Left renal cortex interstitium (tissue), 4 donors: ENCODE measurements around the gene NRG3. TPM values are rescaled to one million over a fixed set of nuclear protein-coding genes. Genes with fewer than 3 reads are reported as not detected.

Experiments
- DNase-seq, 4 donors: peaks; one replicate each; pipeline ENCODE4 v3.0.0-alpha.2; 2013; ENCODE audit warnings: low read depth in 4 of 4, low spot score in 2 of 4, missing footprints in 1 of 4
- polyA plus RNA-seq, 4 donors: library from polyadenylated mRNA; unstranded; fragments of 120-200 nt; gene quantifications; one replicate each; pipeline ENCODE4 v1.2.1, GENCODE V29; 2013; ENCODE audit not compliant: insufficient read length in 4 of 4

NRG3 gene
- polyA plus RNA-seq, 4 donors = 11.5 to 14.4 (median 12.1) TPM

GRCh38 chr10:82072124-82072523 is 197.1 kb downstream of the NRG3 start:
- no peak for DNase-seq

GRCh38 chr10:82075605-82076004 is 200.6 kb downstream of the NRG3 start:
- DNase-seq = no peak

DNA sequence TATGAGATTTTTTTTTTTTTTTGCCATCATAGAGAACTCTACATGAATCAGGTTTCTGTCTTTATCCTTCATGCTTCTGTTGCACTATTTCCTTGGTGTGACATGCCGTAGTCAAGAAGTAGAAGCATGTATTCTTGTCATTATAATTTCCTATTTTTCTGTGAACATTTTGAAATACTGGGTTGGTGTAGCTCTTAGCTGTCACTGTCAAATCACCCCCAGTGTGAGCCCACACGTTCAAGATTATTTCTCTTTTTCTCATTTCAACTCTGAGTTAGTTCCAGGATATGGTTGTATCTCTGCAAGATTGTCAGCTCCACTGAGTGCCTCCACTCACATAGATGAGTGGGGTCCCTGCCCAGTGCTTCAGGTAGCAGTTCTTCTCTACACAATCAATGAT is 209.5 kb downstream of the NRG3 start:
- DNase-seq = no peak

DNA sequence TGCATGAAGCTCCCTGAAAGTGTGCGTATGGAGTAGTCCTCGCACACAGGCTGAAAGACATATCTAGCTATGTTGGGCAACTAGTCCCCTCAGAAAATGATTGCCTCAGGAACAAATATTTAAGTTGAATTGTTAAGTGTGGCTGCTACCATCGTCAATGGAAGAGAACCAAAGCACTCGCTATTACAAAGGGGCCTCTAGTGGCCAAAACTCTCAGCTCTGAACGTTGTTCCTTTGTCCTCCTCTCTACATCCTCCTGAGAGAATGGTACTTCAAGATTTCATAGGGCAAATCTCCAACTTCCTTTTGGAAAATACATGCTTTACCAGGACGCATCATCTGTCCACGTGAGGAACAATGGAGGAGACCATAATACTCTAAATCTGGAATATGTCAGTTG is 209.9 kb downstream of the NRG3 start:
- no peak for DNase-seq

- DNase-seq = no peak
Observed at GRCh38 chr10:82089327-82089726, 214.3 kb downstream of the NRG3 start.

DNA sequence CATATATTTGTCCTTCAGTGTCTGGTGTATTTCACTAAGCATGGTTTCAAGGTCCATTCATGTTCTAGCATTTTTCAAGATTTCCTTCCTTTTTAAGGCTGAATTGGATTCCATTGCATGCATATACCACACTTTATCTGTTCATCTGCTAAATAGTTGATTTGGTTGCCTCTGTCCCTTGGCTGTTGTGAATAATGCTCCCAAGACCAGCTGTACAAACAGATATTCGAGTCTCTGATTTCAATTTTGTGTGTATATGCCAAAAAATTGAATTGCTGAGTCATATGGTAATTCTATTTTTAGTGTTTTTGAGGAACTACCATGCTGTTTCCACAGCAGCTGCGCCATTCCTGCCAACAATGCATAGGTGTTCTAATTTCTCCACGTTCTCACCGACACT is 216.4 kb downstream of the NRG3 start:
- DNase-seq = no peak

GRCh38 chr10:82092111-82092510 is 217.1 kb downstream of the NRG3 start:
- DNase-seq = no peak

GRCh38 chr10:82124713-82125112 is 249.7 kb downstream of the NRG3 start:
- no peak for DNase-seq

DNA sequence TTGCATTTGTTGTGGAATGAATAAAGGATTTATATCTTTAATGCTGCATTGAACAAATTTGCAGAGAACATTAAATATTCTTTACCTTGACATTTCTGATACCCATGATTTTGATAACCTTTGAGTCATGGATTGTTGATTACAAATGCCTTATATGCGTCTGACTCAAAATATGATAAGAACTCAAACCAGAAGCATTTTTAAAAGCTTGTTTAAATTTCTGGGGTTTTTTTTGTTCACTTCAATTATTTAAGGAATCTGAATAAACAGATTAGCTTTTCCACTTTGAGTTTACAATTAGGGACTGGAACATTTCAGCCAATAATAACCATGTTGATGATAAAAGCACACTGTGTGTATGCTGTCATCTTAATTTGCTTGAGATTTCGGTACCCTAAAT is 253.5 kb downstream of the NRG3 start:
- DNase-seq = no peak

GRCh38 chr10:82136103-82136502 is 261.1 kb downstream of the NRG3 start:
- no peak for DNase-seq

DNA sequence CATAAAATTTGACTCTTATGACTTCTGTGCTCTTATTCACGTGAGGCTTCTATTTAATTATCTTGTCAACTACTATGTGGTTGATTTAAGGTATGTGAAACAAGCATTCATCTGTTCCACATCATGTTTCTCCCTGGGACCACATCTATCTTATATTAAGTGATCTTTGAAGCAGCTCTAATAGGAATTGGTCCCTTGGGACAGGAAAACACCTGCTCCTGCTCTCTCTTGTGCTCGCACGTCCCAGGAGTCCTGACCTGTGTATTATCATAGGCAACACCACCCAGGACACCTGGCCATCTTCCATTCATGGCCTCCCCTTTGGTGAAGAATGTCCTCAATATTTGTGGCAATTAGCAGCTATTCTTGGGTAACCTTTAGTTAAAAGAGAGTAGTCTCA is 269.2 kb downstream of the NRG3 start:
- DNase-seq = no peak

GRCh38 chr10:82148764-82149163 is 273.8 kb downstream of the NRG3 start:
- no peak for DNase-seq

DNA sequence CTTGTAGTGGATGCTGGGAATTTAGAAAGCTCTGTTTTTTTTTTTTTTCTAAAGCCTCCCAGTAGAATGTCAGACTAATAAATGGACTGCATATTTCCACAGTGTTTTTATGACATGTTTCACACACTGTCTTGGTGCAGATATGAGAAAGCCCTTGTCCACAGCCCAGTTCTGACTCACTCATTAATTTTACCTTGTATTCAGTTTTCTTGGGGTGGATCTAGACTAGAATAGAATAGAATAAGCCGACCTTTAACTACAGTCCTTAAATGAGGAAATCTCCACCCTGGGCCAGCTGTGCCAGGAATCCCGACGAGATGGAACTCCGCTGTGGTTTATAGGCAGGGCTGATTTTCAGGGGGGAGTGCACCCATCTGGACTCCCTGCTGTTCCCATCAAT is 274.7 kb downstream of the NRG3 start:
- DNase-seq = no peak

- DNase-seq = no peak
Observed at GRCh38 chr10:82150123-82150900, 275.3 kb downstream of the NRG3 start.

DNA sequence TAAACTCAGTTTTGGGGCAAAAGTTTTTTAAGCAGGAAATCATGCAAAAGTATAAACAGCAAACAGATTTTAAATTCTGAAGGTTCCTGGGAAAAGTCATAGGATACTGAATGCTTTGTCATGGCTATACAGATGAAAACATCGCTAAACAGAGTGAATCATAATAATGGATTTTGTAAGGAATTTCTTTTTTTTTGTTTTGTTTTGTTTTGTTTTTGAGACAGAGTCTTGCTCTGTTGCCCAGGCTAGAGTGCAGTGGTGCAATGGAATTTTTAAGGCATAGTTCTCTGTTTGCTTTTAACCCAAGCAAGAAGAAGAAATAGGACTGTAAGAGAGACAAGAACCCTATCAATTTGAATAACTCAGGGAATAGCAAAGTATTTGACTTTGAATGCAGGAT is 285.3 kb downstream of the NRG3 start:
- no peak for DNase-seq

- no peak for DNase-seq
Observed at GRCh38 chr10:82161264-82161663, 286.3 kb downstream of the NRG3 start.

GRCh38 chr10:82162549-82163195 is 287.7 kb downstream of the NRG3 start:
- no peak for DNase-seq

- DNase-seq = no peak
Observed at GRCh38 chr10:82171899-82172298, 296.9 kb downstream of the NRG3 start.

DNA sequence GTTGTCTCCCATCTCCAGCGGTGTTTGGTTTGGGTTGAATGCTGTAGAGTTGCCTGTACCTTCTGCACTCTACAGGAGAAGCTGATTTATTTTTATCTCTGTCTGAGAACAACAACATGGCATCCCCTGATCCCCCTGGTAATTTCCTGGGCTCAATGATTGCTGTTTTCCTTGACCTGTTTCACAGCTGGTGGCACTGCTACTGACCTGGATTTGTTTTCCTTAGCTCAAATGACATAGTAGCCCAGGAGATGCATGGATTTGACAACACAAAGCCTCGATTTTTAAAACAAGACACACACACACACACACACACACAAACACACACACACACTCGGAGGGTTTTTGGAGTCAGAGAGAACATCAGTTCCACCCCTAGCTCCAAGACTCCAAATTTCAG is 301.6 kb downstream of the NRG3 start:
- DNase-seq = peak in 2 of 4 donors; percentile 29 to 48

DNA sequence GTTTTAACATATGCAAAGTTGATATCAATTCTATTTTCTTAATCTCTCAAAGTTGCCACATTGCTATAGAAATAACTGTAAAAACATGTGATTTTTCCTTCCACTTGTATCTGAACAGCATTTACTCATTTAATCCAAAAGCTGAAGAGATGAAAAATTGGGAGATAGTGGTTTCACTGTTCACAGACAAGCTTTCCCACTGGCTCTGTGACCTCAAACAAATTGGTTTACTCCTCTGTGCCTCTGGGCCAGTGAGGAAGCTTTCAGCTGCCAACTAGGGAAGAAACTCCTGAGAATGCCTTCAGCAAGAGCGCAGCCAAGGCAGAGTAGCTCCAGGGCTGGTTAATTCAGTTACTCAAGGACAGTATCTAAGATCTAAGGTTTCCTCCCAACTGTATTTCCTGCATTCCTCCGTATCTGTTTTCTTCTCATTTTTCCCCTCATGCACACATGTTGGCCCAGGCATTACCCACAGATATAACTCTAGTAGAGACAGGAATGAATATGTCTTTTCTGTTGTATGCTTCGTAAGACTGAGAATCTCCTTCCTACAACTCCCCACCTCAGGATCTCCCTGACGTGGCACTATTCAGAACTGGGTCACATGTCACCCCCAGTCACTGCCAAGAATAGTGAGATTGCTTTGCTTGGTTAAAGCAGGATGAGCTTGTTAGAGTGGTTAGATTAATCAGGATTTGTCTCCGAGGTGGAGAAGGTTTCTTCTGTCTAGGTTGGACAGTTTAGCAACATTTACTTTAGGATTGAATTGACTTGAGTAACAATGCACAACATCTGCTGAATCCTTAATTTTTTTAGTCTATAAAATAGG is 315.7 kb downstream of the NRG3 start:
- peak in 1 of 4 donors; percentile 11 for DNase-seq

GRCh38 chr10:82191653-82192052 is 316.7 kb downstream of the NRG3 start:
- DNase-seq = no peak
